Anterior cingulate cortex (tissue), 58 donors: ENCODE results near the gene DNHD1.
"Not testable (repeated sequence)": the region's sequence is repeated elsewhere in the genome, so short reads cannot be mapped to it uniquely, and the experiment has no call there.

Experiments
- DNase-seq, 58 donors: peaks; one replicate each; lab custom pipeline; 2025; lab: John Stamatoyannopoulos, UW

The DNHD1 gene

GRCh38 chr11:6475936-6476335 is 21.1 kb upstream of the DNHD1 start:
- DNase-seq = no peak

GRCh38 chr11:6476571-6476970 is 20.5 kb upstream of the DNHD1 start:
- DNase-seq = peak in 1 of 58 donors; percentile 6

- no peak for DNase-seq
Measured at GRCh38 chr11:6480299-6480914, 16.7 kb upstream of the DNHD1 start.

- peak; percentile 66 to 100 (median 98) for DNase-seq
Measured at GRCh38 chr11:6481012-6481923, 15.8 kb upstream of the DNHD1 start, which contains the start of the genes ARFIP2 and TIMM10B. TSS of gene ARFIP2 (minus strand) at chr11:6481331. CDS start at chr11:6480421, 910 bp downstream. TSS of gene TIMM10B (plus strand) at chr11:6481501. CDS start at chr11:6481517, 16 bp downstream.

GRCh38 chr11:6481924-6482275 is 15.2 kb upstream of the DNHD1 start:
- no peak for DNase-seq

- DNase-seq = no peak
Measured at GRCh38 chr11:6482441-6482840, 14.6 kb upstream of the DNHD1 start.

GRCh38 chr11:6483015-6483414 is 14.1 kb upstream of the DNHD1 start:
- DNase-seq = no peak

GRCh38 chr11:6485661-6486060 is 11.4 kb upstream of the DNHD1 start:
- DNase-seq = no peak

- no peak for DNase-seq
Measured at GRCh38 chr11:6486256-6486655, 10.8 kb upstream of the DNHD1 start.

- no peak for DNase-seq
Measured at GRCh38 chr11:6486938-6487337, 10.1 kb upstream of the DNHD1 start.

- DNase-seq = no peak
Measured at GRCh38 chr11:6488342-6488741, 8.7 kb upstream of the DNHD1 start.

GRCh38 chr11:6488821-6489220 is 8.3 kb upstream of the DNHD1 start:
- no peak for DNase-seq

GRCh38 chr11:6489306-6489705 is 7.8 kb upstream of the DNHD1 start:
- no peak for DNase-seq

- peak in 23 of 58 donors; percentile 4 to 69 (median 18) for DNase-seq
Measured at GRCh38 chr11:6498121-6498520, 1.0 kb downstream of the DNHD1 start.

GRCh38 chr11:6498544-6498943 is 1.5 kb downstream of the DNHD1 start:
- no peak for DNase-seq

- DNase-seq = no peak
Measured at GRCh38 chr11:6502382-6502781, 5.3 kb downstream of the DNHD1 start.

GRCh38 chr11:6504166-6504565 is 7.1 kb downstream of the DNHD1 start:
- no peak for DNase-seq

GRCh38 chr11:6505577-6506240 is 8.6 kb downstream of the DNHD1 start:
- peak in 5 of 58 donors; percentile 2 to 21 (median 10) for DNase-seq

GRCh38 chr11:6516865-6517264 is 19.8 kb downstream of the DNHD1 start:
- no peak for DNase-seq

GRCh38 chr11:6520265-6520664 is 23.2 kb downstream of the DNHD1 start:
- DNase-seq = no peak

- DNase-seq = not testable (repeated sequence)
Measured at GRCh38 chr11:6521946-6522345, 24.9 kb downstream of the DNHD1 start.
